Measurements from ENCODE around the gene CD300LD.

DNA sequence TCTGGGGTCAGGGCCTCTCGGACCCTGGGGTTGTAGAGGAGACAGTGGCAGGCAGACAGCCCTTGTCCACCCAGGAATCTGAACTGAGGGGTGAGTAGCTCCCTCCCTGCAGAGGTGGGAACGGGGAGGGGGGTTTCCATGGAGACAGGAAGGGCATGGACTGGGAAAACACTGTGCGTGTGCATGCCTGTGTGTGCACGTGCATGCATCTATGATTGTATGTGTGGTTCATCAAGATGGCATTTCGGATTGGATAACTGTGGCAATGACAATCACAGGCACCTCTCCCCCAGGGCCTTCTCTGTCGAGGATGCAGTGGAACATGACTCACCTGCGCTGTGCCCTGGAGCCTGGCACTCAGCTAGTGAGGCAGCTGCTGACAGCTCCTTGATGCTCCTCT, 40.0 kb downstream of the CD300LD start:
- TF ChIP-seq GATA3 (IDR thresholded peaks at IDR 0.05; ENCODE audit: low read depth, low read length) (no peak), GATA2 (IDR thresholded peaks at IDR 0.05; ENCODE audit: low read depth, low read length) (no peak)

Measured in SH-SY5Y (cell line).